ENCODE measurements around the gene MAMDC2. TPM values are rescaled to one million over a fixed set of nuclear protein-coding genes. Genes with fewer than 3 reads are reported as not detected.

MAMDC2 gene, protein sequence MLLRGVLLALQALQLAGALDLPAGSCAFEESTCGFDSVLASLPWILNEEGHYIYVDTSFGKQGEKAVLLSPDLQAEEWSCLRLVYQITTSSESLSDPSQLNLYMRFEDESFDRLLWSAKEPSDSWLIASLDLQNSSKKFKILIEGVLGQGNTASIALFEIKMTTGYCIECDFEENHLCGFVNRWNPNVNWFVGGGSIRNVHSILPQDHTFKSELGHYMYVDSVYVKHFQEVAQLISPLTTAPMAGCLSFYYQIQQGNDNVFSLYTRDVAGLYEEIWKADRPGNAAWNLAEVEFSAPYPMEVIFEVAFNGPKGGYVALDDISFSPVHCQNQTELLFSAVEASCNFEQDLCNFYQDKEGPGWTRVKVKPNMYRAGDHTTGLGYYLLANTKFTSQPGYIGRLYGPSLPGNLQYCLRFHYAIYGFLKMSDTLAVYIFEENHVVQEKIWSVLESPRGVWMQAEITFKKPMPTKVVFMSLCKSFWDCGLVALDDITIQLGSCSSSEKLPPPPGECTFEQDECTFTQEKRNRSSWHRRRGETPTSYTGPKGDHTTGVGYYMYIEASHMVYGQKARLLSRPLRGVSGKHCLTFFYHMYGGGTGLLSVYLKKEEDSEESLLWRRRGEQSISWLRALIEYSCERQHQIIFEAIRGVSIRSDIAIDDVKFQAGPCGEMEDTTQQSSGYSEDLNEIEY
- total RNA-seq, result 12.2 and 13.4 TPM in 2 replicates

GRCh38 chr9:70043689-70044489 is at the start of gene MAMDC2:
MAMDC2 (plus strand) TSS chr9:70043848; CDS start chr9:70044198, 350 bp downstream.
- no peak for DNase-seq (ENCODE audit: low read depth)
- Histone ChIP-seq H3K27me3 (ENCODE audit: control insufficient read depth, insufficient read depth, low read length) (no peaks in the 10 kb centered on the region), H3K4me3 (ENCODE audit: low read depth, low read length) (peak within 1 kb of the TSS; percentile 49), H3K36me3 (ENCODE audit: control insufficient read depth, insufficient read depth, low read length) (no peaks in the 10 kb centered on the region)
- no peak for TF ChIP-seq CTCF (IDR thresholded peaks at IDR 0.05; ENCODE audit: insufficient read depth, low read length, poor library complexity, severe bottlenecking)

DNA sequence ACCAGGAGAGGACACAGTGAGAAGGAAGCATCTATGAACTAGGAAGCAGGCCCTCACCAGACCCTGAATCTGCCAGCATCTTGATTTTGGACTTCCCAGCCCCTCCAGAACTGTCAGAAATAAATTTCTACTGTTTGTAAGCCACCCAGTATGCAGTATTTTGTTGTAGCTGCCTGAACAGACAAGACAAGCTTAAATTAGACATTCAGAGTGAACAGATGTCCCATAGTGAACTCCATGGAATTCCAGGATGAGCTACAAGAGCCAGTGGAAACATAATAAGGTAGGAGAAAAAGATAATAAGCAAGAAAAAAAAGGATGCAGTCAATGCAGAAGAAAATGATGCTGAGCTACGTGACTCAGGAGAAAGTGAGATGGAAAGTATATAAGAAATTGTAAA is 47.8 kb upstream of the MAMDC2 start:
- H3K27me3 ChIP-seq (ENCODE audit: control insufficient read depth, insufficient read depth, low read length), result no peaks in the 10 kb centered on the region
- TF ChIP-seq CTCF (IDR thresholded peaks at IDR 0.05; ENCODE audit: insufficient read depth, low read length, poor library complexity, severe bottlenecking), result no peak
- no peaks in the 10 kb centered on the region for H3K36me3 ChIP-seq (ENCODE audit: control insufficient read depth, insufficient read depth, low read length)
- no peak overlapping the region for H3K4me3 ChIP-seq (ENCODE audit: low read depth, low read length)
- no peak for DNase-seq (ENCODE audit: low read depth)

GRCh38 chr9:69996967-69997366 is 46.7 kb upstream of the MAMDC2 start:
- H3K4me3 ChIP-seq (ENCODE audit: low read depth, low read length), result no peak overlapping the region
- TF ChIP-seq CTCF (IDR thresholded peaks at IDR 0.05; ENCODE audit: insufficient read depth, low read length, poor library complexity, severe bottlenecking), result no peak
- no peak for DNase-seq (ENCODE audit: low read depth)
- no peaks in the 10 kb centered on the region for H3K27me3 ChIP-seq (ENCODE audit: control insufficient read depth, insufficient read depth, low read length)
- no peaks in the 10 kb centered on the region for H3K36me3 ChIP-seq (ENCODE audit: control insufficient read depth, insufficient read depth, low read length)

DNA sequence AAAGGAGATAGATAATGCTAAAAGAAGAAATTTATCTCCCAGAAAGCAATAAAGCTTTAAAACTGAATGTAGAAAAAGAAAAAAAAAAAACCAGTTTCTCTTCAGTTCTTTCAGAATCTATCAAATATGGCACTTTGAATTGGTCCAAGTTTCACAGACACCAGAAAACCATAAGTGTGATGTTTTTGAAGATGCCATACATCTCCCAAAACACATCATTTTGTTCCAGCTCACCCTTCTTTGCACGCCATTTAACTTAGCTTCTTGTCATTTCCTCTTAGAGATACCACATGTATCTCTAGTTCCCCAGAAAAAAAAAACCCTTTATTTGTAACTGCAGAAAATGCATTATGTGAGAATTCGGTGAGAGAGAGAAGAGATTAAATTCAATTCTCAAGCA is 46.1 kb upstream of the MAMDC2 start:
- Histone ChIP-seq H3K4me3 (ENCODE audit: low read depth, low read length) (no peak overlapping the region), H3K27me3 (ENCODE audit: control insufficient read depth, insufficient read depth, low read length) (no peaks in the 10 kb centered on the region), H3K36me3 (ENCODE audit: control insufficient read depth, insufficient read depth, low read length) (no peaks in the 10 kb centered on the region)
- TF ChIP-seq CTCF (IDR thresholded peaks at IDR 0.05; ENCODE audit: insufficient read depth, low read length, poor library complexity, severe bottlenecking), result no peak
- DNase-seq (ENCODE audit: low read depth), result no peak

GRCh38 chr9:69999315-69999714 is 44.3 kb upstream of the MAMDC2 start:
- Histone ChIP-seq H3K4me3 (ENCODE audit: low read depth, low read length) (no peak overlapping the region), H3K36me3 (ENCODE audit: control insufficient read depth, insufficient read depth, low read length) (no peaks in the 10 kb centered on the region), H3K27me3 (ENCODE audit: control insufficient read depth, insufficient read depth, low read length) (no peaks in the 10 kb centered on the region)
- no peak for TF ChIP-seq CTCF (IDR thresholded peaks at IDR 0.05; ENCODE audit: insufficient read depth, low read length, poor library complexity, severe bottlenecking)
- DNase-seq (ENCODE audit: low read depth), result no peak
